Endometrium (tissue), 2 donors: ENCODE data around the gene KCNN3.
"Not testable (repeated sequence)": the region's sequence is repeated elsewhere in the genome, so short reads cannot be mapped to it uniquely, and the experiment has no call there.

ENCODE experiments used
- FAIRE-seq: peaks from 2 replicates; lab custom pipeline; 2012; peaks lifted over from hg19 to GRCh38; lab: Jason Lieb, UNC
- donor health status: control.
- donor health status: control.

Gene KCNN3

DNA sequence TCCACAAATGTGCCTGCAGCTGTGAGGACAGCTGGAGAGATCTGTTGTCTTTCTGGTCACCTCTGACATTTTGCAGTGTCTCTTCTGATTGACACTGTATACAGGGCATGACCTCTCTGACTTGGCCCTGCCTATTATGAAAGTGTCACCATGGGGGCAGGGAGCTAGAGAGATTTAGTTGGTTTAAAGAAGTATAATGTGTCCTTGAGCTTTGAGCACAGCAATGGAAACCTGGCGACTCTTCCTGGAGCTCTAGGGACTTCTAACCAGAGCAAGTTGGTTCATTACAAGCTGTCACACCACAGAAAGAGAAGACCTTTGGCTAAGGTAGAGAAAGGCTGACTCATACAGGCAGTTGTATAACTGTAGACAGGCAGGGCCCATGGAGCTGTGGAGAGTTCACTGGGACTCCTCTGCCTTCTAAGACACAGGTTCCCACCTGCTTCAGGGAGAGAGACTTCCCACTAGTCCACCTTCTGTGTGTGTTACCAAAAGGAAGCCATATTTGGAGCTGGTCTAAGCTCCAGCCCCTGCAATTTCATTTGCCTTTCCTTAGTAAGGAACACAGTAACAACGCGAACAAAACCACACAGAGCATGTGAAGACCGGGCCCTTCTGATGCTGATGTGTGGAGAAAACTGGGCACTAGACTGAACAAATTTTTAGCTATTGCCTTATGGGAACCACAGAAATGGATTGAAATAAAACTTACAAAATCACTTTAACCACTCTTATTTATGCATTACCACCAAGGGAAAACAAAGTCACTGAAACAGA lies 171.6 kb downstream of the KCNN3 start:
- no peak for FAIRE-seq

DNA sequence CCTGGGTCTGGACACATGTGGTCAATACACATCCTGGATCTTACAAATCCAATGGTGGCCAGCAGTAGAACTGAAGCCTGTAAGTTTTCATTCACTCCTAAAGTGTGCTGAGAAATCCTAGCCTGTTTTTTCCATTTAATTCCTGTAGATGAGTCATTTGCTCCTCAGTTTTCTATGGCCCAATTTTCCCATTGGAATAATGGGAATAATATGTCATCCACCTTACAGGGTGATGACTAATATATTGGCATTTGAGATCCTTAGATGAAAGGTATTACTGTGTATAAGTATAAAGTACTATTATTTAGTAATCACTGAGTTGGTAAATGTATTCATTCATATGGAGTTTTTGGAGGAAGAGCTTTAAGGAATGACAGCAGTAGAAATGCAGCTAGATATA lies 172.4 kb downstream of the KCNN3 start:
- FAIRE-seq, result no peak

DNA sequence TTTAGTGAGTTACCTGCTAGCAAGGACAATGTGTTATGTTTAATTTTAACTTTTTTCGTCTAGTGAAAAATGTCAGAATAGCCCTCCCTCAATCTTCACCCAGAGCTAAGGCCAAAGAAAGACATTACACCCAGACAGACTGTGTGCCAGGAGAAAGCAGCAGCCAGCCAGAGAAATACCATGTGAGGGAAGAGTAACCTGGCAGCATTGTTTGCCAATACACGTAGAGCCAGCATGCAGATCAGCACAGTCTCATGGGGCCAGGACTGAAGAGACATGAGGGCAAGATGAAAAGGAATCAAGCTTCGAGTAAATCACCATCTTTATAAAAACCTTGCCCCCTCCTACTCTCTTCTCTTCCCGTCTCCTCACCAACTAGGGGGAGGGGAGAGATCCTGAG lies 173.6 kb downstream of the KCNN3 start:
- FAIRE-seq, result no peak

DNA sequence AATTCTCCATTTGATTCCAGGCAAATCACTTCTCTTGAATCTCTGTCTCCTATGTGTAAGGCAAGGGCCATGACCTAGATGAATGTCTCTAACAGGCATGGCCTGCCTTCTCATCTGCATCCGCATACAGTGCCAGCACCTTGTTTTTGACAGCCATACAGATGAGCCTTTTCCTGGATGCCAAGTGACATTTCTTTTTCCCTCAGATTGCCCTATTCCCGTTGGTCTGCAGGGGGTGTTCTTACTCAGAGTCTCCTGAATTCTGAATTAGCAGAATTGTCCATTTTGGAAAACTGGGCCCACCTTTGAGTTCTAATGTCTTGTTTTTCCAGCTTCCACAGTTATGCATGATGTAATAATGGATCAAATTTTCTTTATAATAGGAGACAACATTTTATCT lies 174.1 kb downstream of the KCNN3 start:
- FAIRE-seq, result no peak

DNA sequence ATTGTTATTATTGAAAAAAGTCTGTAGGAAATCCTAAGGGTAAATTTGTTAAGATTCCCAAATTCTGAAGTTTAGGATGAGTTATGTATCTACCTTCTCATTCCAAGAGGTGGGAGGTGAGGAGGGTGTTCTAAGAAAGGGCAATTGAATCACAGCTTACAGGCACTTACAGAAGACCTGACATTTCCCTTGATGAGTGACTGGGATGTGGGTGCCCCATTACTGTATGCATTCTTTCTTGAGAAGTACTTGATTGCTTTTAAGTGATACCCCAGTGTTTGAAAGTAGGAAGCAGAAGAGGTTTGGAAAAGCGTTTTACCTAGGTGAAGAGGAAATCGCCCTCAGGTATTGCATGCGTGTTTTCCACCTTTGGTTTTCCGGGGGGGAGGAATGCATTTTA lies 175.1 kb downstream of the KCNN3 start:
- no peak for FAIRE-seq

DNA sequence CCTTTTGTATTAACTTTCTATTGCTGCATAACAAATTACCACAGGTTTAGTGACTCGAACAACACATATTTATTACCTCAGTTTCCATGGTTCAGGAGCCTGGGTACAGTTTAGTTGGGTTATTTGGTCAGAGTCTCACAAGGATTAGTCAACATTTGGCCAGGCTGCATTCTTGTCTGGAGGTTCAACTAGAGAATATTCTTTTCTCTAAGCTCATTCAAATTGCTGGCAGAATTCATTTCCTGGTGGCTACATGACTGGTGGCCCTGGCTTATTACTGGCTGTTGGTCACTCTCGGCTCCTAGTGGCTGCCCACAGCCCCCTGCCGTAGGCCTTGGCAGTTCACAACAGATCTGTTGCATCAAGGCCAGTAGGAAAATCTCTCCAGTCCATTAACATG lies 181.0 kb downstream of the KCNN3 start:
- FAIRE-seq, result no peak

DNA sequence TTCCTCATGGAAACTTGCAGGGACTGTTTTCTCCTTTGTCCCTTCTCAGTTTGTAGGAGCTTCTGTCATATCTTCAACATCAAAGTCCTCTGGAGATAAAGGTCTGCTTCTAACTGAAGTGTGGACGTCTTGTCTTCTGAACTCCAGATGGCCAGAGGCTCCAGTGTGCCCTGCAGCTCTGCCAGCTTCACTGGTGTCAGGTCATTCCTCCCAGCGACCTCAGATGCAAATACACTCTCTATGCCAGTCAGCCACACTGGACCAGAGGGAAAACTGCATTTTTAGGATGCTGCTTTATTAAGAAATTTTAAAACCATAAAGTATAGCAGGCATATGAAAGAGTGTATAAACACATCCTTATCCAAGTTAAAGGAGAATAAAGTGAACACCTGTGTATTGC lies 183.6 kb downstream of the KCNN3 start:
- no peak for FAIRE-seq

DNA sequence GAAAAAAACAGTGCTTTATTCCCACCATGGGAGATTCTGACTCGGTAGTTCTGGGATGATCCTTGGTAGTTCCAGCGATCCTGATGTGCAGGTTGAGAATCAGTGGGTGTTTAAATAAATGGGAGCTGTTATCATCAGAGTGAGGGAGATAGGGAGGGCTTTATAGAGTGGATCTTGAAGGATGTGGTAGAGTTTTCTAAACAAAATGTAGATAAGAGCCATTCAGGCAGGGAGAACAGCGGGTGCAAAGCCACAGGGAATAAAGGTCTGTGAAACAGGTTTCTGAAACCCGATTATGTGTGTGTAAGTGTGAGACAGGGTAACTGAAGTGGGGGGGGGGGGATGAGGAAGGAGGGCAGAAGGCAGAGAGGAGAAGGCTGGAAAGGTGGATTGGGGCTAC lies 186.3 kb downstream of the KCNN3 start:
- FAIRE-seq, result no peak

DNA sequence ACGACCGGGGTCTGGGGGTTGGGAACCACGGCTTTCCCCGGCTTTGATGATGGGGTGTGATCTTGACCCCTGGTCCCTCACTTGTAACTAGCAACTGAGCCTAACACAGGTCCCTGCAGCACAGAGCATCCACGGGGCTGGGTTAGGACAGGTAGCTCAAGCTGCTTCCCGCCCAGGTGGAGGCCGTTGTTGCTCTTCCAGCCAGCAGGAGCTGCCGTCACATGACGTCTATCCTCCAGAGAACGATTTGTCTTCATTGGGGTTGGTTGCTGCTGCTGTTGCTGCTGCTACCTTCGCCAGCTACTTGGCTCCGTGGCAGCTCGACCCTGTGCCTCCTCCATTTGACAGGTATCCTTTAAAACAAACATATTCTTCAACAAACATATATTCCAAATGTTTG lies 187.8 kb downstream of the KCNN3 start:
- FAIRE-seq, result no peak

DNA sequence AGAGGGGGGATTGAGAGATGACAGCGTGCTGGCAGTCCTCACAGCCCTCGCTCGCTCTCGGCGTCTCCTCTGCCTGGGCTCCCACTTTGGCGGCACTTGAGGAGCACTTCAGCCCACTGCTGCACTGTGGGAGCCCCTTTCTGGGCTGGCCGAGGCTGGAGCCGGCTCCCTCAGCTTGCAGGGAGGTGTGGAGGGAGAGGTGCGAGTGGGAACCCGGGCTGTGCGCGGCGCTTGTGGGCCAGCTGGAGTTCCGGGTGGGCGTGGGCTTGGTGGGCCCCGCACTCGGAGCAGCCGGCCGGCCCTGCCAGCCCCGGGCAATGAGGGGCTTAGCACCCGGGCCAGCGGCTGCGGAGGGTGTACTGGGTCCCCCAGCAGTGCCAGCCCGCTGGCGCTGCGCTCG lies 192.2 kb downstream of the KCNN3 start:
- FAIRE-seq, result not testable (repeated sequence)

DNA sequence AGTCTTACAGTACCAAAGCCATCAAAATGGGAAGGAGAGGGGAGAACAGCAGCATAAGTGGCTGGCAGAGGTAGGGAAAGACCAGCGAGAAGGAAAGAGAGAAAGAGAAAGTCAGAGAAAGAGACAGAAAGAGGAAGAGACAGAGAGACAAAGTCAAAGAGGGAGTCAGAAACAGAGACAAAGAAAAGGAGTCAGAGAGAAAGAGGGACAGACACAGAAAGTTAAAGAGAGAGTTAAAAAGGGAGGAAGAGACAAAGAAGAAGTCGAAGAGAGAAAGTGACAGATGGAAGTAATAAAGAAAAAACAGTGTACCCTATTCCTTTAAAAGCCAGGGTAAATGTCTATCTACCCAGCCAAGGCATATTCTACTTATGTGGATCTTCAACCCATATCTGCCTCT lies 193.2 kb downstream of the KCNN3 start:
- not testable (repeated sequence) for FAIRE-seq

DNA sequence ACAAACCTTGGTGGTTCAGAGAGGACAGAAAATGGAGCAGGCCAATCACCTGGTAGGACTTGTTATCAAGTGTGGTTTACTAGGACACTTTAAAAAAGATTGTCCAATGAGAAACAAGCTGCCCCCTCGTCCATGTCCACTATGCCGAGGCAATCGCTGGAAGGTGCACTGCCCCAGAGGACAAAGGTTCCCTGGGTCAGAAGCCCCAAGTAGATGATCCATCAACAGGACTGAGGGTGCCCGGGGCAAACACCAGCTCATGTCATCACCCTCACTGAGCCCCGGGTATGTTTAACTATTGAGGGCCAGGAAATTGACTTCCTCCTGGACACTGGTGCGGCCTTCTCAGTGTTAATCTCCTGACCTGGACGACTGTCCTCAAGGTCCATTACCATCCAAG lies 195.6 kb downstream of the KCNN3 start:
- FAIRE-seq, result not testable (repeated sequence)

DNA sequence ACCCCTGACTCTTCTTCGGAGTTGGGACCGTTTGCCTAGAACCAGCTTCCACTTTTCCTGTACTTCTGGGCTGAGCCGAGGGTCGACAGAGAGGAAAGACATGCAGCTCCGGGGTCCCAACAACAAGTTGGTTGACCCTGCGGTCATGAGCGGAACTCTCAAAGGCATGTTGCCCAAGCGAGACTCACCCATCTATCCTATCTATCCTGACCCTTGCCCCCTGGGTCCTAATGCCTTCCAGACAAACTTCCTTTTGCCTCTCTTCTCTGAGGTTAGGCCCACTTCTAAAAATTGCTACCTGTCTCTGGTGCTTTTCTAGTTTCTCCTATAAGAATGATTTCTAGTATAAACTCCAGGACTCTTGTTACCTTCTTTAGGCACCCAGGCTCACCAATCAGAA lies 197.8 kb downstream of the KCNN3 start:
- FAIRE-seq, result not testable (repeated sequence)

DNA sequence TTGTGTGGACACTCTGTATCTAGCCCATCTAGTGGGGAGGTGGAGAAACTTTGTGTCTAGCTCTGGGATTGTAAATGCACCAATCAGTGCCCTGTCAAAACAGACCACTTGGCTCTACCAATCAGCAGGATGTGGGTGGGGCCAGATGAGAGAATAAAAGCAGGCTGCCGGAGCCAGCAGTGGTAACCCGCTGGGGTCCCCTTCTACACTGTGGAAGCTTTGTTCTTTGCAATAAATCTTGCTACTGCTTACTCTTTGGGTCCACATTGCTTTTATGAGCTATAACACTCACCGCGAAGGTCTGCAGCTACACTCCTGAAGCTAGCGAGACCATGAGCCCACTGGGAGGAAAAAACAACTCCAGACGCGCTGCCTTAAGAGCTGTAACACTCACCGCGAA lies 198.7 kb downstream of the KCNN3 start:
- FAIRE-seq, result not testable (repeated sequence)

DNA sequence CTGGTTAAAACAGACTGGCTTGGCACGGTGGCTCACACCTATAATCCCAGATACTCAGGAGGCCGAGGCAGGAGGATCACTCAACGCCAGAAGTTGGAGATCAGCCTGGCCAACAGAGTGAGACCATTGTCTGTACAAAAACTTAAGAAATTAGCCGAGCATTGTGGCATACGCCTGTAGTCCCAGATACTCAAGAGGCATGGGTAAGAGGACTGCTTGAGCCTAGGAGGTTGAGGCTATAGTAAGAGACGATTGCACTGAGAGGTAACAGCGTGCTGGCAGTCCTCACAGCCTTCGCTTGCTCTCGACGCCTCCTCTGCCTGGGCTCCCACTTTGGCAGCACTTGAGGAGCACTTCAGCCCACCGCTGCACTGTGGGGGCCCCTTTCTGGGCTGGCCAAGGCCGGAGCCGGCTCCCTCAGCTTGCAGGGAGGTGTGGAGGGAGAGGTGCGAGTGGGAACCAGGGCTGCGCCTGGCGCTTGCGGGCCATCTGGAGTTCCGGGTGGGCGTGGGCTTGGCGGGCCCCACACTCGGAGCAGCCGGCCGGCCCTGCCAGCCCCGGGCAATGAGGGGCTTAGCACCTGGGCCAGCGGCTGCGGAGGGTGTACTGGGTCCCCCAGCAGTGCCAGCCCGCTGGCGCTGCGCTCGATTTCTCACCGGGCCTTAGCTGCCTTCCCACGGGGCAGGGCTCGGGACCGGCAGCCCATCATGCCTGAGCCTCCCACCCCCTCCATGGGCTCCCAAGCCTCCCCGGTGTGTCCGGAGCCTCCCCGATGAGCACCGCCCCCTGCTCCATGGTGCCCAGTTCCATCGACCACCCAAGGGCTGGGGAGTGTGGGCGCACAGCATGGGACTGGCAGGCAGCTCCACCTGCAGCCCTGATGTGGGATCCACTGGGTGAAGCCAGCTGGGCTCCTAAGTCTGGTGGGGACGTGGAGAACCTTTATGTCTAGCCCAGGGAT lies 199.5 kb downstream of the KCNN3 start:
- FAIRE-seq, result not testable (repeated sequence)

DNA sequence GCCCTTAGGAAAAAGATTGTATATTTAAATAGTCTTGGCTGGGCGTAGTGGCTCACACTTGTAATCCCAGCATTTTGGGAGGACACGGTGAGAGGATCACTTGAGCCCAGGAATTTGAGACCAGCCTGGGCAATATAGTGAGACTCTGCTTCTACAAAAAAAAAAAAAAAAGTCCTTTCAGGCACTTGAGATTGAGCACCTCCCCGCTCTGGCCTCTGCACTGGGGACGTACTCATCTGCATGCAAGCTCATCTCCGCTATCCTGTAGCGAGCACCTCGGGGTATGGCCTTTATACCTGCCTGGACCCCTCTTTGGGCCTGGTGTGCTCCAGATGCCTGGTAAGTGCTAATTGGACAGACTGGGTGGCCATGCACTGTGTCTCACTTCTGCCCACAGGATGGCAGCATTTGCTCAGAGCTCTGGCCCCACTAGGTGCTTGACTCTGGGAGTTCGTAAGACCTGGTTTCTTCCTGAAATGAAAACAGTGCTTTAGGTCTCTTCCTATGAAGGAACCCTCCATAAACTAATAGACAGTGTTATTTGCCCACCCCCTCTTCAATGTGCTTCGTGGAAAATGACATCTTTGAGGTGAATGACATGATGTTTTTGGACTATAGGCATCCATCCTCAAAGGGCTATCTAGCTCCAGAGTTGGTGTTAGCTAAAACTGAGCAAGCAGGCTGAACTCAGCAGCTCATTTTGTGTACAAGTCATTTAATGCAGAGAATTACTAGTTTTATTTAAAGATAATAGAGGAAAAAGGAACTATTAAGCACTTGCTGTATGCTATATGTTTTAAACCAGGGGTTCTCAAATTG lies 200.4 kb downstream of the KCNN3 start:
- FAIRE-seq, result no peak

DNA sequence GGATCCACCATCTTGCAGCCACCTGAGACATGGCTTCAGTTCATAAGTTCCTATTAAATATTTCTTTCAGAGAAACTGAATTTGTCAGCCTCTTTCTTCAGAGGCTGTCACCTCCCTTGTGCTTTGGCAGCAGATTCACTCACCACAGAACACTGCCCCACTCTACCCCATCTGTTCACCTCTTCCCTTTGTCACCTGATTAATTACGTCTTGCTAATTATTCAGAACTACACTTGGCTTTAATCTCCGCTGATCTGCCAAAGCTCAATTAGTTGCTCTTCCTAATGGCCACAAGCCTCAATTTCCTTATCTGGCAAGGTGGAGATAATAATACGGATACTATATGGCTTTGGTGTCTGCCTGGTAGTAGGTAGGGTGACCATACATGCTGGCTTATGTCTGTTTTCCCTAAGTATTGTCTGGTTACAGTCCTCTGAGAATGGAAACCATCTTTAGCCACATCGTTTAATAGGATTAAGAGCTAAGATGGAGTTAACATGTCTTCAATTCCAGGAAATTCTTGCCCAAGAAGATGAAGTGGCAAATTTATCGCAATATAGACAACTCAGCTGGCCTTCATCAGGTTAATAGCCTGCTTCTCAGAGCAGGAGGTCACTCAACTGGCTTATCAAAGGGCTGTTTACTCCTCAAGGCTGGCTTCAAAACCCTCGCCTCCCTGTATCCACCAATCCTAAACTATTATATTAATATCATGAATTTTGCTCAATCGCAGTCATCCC lies 203.9 kb downstream of the KCNN3 start:
- FAIRE-seq, result no peak

DNA sequence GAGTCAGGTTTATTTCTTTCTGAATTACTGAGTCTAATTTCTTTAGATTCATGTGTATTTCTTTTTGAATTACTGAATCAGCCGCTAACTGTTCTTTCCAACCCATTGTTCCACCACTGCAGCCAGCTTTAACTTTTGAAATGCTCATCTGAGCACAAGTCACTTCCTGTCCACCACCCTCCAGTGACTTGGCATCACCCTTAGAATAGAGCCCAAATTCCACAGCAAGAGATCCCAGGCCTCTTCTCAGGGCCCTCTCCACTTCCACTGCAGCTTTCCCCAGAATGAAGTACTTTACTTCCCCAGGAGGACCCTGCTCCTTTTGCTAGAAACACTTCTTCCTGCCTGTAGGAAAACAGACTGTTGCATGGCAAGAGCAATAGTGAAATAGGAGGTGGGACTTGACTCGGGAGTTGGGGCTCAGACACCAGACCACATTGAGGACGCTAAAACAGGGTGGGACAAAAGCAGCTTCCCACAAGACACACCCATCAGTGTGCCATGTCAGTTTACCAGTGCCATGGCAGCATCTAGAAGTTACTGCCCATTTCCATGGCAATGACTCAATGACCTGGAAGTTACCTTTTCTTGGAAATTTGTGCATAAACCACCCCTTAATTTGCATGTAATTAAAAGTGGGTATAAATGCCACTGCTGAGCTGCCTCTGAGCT lies 205.6 kb downstream of the KCNN3 start:
- no peak for FAIRE-seq

DNA sequence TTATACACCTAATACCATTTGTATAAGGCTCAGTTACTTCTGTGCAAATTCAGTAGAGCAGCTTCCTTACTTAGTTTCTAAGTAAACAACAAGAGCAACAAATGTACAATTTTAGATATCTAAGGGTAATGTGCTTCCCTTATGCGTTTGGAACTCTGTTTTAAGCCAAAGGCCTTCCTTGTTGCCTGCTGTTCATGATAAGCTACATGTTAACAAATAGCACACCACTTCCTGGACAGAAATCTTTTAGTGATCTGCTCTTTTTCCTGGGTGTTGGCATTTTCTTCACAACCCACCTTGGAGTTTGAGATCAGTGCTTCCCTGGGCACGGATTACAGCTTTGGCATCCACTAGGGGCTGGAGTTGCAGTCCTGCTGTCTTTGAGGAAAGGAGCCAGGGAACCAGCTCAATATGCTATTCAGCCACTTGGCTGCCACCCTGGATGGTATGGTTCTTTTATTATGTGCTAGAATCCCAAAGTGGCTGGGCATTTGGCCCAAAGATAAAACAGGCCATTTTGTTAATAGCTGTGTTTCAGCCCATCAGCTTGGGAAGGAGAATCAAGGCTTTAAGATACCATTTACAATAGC lies 206.5 kb downstream of the KCNN3 start:
- FAIRE-seq, result no peak

DNA sequence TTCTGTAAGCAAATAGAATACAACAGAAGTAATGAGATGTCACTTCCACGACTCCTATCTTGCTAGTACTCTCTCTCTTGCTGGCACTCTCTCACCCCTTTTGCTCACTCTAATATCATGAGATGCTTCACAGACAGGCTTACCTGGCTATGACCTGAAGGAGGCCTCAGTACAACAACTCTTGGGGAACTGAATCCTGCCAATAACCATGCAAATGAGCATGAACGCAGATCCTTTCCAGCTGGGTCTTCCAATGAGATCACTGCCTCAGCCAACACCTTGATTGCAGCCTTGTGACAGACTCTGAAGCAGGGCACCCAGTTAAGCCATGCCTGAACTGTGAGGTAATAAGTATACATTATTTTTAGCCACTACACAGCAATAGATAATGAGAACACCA lies 209.0 kb downstream of the KCNN3 start:
- no peak for FAIRE-seq
